K562 (cell line): Measurements from ENCODE around the gene FRMD4A. TPM values are rescaled to one million over a fixed set of nuclear protein-coding genes. Genes with fewer than 3 reads are reported as not detected.

Experiments used
- ATAC-seq: fragments of 200-7000 bp; cut with Tn5 transposase; 3 replicates; pipeline ENCODE4 v1.9.1; 2020; ENCODE audit warnings: moderate library complexity
- BruUV-seq: library from RNA; stranded (reverse); fragments of 400-500 nt; replicated peaks from 2 replicates; lab custom pipeline; 2021; lab: Mats Ljungman, UMichigan
- CTCF ChIA-PET: fragments of 300-600 bp; formaldehyde crosslinking; extraction: SDS; loops from one replicate; lab custom pipeline; 2021; ENCODE audit warnings: low intra/inter-chr PET ratio; lab: Yijun Ruan, JAX
- POLR2A ChIA-PET: fragments of 300-600, 350-650 bp; sonication (Branson Sonifier 250); formaldehyde crosslinking; extraction: SDS; loops from one replicate; lab custom pipeline; 2021; ENCODE audit warnings: antibody characterized with exemption, inconsistent platforms; lab: Yijun Ruan, JAX
- DNase-seq, 4 experiments: peaks; one replicate each; pipeline versions ENCODE4 v3.0.0 to v3.0.0-alpha.2; 2011 to 2018; ENCODE audit warnings: low spot score in 3 of 4, mixed read lengths in 3 of 4; ENCODE audit errors: extremely low read depth in 1 of 4
- FAIRE-seq: peaks from 2 replicates; lab custom pipeline; 2011; peaks lifted over from hg19 to GRCh38; lab: Jason Lieb, UNC
- H2AFZ ChIP-seq: 2 replicates; pipeline ENCODE4 v1.6.0; 2011; ENCODE audit warnings: low read depth, low read length, control low read depth, inconsistent platforms
- H3K27ac ChIP-seq: fragments of 200-600 bp; 3 replicates; pipeline ENCODE4 v1.8.0; 2011; ENCODE audit warnings: low read depth, mild to moderate bottlenecking, control low read depth, inconsistent platforms, low read length, moderate library complexity, mixed read lengths; ENCODE audit errors: extremely low read depth
- H3K27me3 ChIP-seq, 2 experiments: fragments of 300-600 bp in 1 of 2; 2 replicates in 1 of 2; 3 replicates in 1 of 2; pipeline versions ENCODE4 v1.6.0 to v1.8.0; 2011; ENCODE audit warnings: inconsistent platforms in 2 of 2, low read length in 2 of 2, mild to moderate bottlenecking in 1 of 2, mixed read lengths in 1 of 2, moderate library complexity in 1 of 2; ENCODE audit not compliant: control insufficient read depth in 2 of 2, insufficient read depth in 2 of 2
- H3K36me3 ChIP-seq: fragments of 300-600 bp; 3 replicates; pipeline ENCODE4 v1.8.0; 2011; ENCODE audit warnings: mild to moderate bottlenecking, low read length, inconsistent platforms; ENCODE audit not compliant: control insufficient read depth, insufficient read depth
- H3K4me1 ChIP-seq, 2 experiments: fragments of 200-600 bp in 1 of 2; replicated peaks in 1 of 2; 2 replicates in 1 of 2; 3 replicates in 1 of 2; pipeline versions ENCODE4 v1.5.1 to v1.8.0; 2011; ENCODE audit warnings: inconsistent platforms in 2 of 2, low read length in 2 of 2, mild to moderate bottlenecking in 1 of 2, mixed read lengths in 1 of 2, moderate library complexity in 1 of 2; ENCODE audit not compliant: control insufficient read depth in 2 of 2, insufficient read depth in 2 of 2
- H3K4me2 ChIP-seq: 2 replicates; pipeline ENCODE4 v1.6.1; 2011; ENCODE audit warnings: low read length, control low read depth, inconsistent platforms, mixed read lengths; ENCODE audit not compliant: insufficient read depth
- H3K4me3 ChIP-seq: fragments of 200-600 bp; sonication (generic), shearing (Covaris generic); 2 replicates; pipeline ENCODE4 v1.5.1; 2016; ENCODE audit warnings: control low read depth, inconsistent platforms
- H3K79me2 ChIP-seq: fragments of 200-600 bp; 3 replicates; pipeline ENCODE4 v1.8.0; 2011; ENCODE audit warnings: low read length, inconsistent platforms; ENCODE audit not compliant: control insufficient read depth, insufficient read depth
- H3K9ac ChIP-seq, 2 experiments: 2 replicates each; pipeline versions ENCODE4 v1.6.0 to v1.6.1; 2011; ENCODE audit warnings: low read depth in 2 of 2, low read length in 2 of 2, control low read depth in 1 of 2, inconsistent platforms in 1 of 2, mild to moderate bottlenecking in 1 of 2, mixed read lengths in 1 of 2; ENCODE audit not compliant: insufficient read depth in 1 of 2
- H3K9me1 ChIP-seq: one replicate; pipeline ENCODE4 v1.6.0; 2011; ENCODE audit warnings: inconsistent platforms, mild to moderate bottlenecking, low read length, moderate library complexity; ENCODE audit not compliant: control insufficient read depth, insufficient read depth
- H3K9me3 ChIP-seq: replicated peaks from 2 replicates; pipeline ENCODE4 v1.5.1; 2011; ENCODE audit warnings: low read depth, low read length, inconsistent platforms; ENCODE audit not compliant: control insufficient read depth, insufficient read depth
- H4K20me1 ChIP-seq: replicated peaks from 2 replicates; pipeline ENCODE4 v1.6.1; 2011; ENCODE audit warnings: low read length, inconsistent platforms, mixed read lengths; ENCODE audit not compliant: control insufficient read depth, insufficient read depth
- EZH2 ChIP-seq: IDR thresholded peaks from 2 replicates; pipeline ENCODE4 v1.6.1; 2012; ENCODE audit warnings: low read depth, mild to moderate bottlenecking, inconsistent platforms, low read length, borderline replicate concordance
- HNRNPLL ChIP-seq: fragments of 200-400 bp; formaldehyde crosslinking; IDR thresholded peaks from 2 replicates; pipeline ENCODE4 v1.6.1; 2017; ENCODE audit warnings: low read length, low read depth, mild to moderate bottlenecking; ENCODE audit not compliant: poor library complexity, severe bottlenecking
- MCM7 ChIP-seq, 2 experiments: fragments of 450-650 bp; IDR thresholded peaks; 2 replicates each; pipeline ENCODE4 v1.6.1; 2016 to 2018
- NFIC ChIP-seq: fragments of 450-650 bp; IDR thresholded peaks from 2 replicates; pipeline ENCODE4 v1.6.1; 2017; ENCODE audit warnings: mild to moderate bottlenecking, inconsistent platforms
- RAD51 ChIP-seq: fragments of 450-650 bp; IDR thresholded peaks from 2 replicates; pipeline ENCODE4 v1.7.1; 2016; ENCODE audit warnings: low read depth, mild to moderate bottlenecking, borderline replicate concordance
- TCF7 ChIP-seq: sonication (generic); IDR thresholded peaks from 2 replicates; pipeline ENCODE4 v1.6.1; 2016; ENCODE audit warnings: antibody characterized with exemption, borderline replicate concordance
- TFE3 ChIP-seq: fragments of 450-650 bp; formaldehyde crosslinking; IDR thresholded peaks from 2 replicates; pipeline ENCODE4 v1.4.0; 2020; ENCODE audit warnings: mild to moderate bottlenecking, mixed read lengths
- USF1 ChIP-seq: sonication (generic); formaldehyde crosslinking; IDR thresholded peaks from 2 replicates; pipeline ENCODE4 v1.9.0; 2022; ENCODE audit warnings: mild to moderate bottlenecking, missing genetic modification reagents
- USF2 ChIP-seq: sonication (generic); formaldehyde crosslinking; IDR thresholded peaks from 2 replicates; pipeline ENCODE4 v1.5.0; 2020; ENCODE audit warnings: missing genetic modification reagents
- WGBS: fragments of 100-300 bp; shearing (Covaris generic); methylation state at CpG from one replicate; pipeline ENCODE4 v1.1.6; 2016; ENCODE audit warnings: low coverage, mixed read lengths; ENCODE audit not compliant: insufficient coverage; ENCODE audit errors: missing lambda C conversion rate; 5-methylcytosine and 5-hydroxymethylcytosine counted together
- in situ Hi-C: fragments of 300-500 bp; cut with MboI; formaldehyde crosslinking; loops from 4 replicates; pipeline ENCODE4 v1.15.0; 2018; ENCODE audit warnings: inconsistent platforms, mixed read lengths
- intact Hi-C: fragments of 100-400 bp; cut with micrococcal nuclease; formaldehyde crosslinking; loops from 2 replicates; pipeline ENCODE4 v1.14.2; 2022
- polyA plus RNA-seq, 8 experiments: library from polyadenylated mRNA; depleted of rRNA in 4 of 8; stranded (reverse) in 5 of 8; unstranded in 3 of 8; fragments of >200 nt; fragmentation: Nextera tagmentation in 2 of 8; fragmentation: Illumina TruSeq in 1 of 8; extraction: Ambion mirVana in 2 of 8; extraction: Trizol in 1 of 8; gene quantifications; 2 replicates each; pipeline versions ENCODE4 v1.2.1 to v1.2.3, GENCODE V29; 2011 to 2014; ENCODE audit warnings: inconsistent platforms in 1 of 8, missing spikeins in 1 of 8
- total RNA-seq, 7 experiments: library from RNA; depleted of rRNA in 6 of 7; stranded (reverse); fragments of >200 nt in 6 of 7; fragmentation: Illumina TruSeq in 2 of 7; extraction: Trizol in 2 of 7; gene quantifications; 2 replicates each; pipeline versions ENCODE4 v1.2.1 to v1.2.3, GENCODE V29; 2011 to 2021; ENCODE audit warnings: low replicate concordance in 1 of 7

Gene FRMD4A
- total and polyA plus RNA-seq, 9 of the 15 experiments (the other 6 are each of a cell fraction or from before 2014, with no cell fraction given) = 0.80 to 5.2 (median 3.0) TPM

DNA sequence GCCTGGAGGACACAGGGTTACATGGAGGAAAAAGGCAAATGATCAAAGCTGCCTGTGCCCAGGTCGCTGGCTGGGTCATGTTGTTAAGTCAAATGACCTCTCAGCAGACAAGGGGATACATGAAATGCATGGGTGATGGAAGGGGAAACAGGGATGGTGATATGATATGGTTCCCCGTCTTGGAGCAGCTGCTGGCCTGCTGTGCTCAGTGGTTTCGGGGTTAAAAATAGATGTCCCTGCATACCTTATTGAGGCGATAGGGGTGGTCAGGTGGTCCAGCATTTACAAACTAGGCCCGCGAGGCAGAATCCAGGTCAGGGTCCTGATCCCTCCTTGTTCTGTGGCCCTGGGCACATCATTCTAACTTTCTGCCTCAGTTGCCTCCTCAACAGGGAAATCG, 586.8 kb downstream of the FRMD4A start:
- CTCF ChIA-PET = no interaction called here
- in situ Hi-C loops (no loop called here), intact Hi-C loops (no loop called here)
- Histone ChIP-seq H2AFZ (no peak overlapping the region), H3K27ac (no peak overlapping the region), H3K9me3 (no peaks in the 10 kb centered on the region), H3K79me2 (no peaks in the 10 kb centered on the region), H3K36me3 (no peaks in the 10 kb centered on the region), H3K9me1 (no peaks in the 10 kb centered on the region), H3K4me2 (no peak overlapping the region), H3K9ac (no peak overlapping the region), H3K4me1 (no peaks in the 10 kb centered on the region), H4K20me1 (no peaks in the 10 kb centered on the region), H3K4me3 (no peak overlapping the region), H3K27me3 (peaks cover 50 to 72% of the 10 kb centered on the region in 2 experiments)
- DNase-seq (no peak), ATAC-seq (no peak), FAIRE-seq (no peak)
- no peak for TF ChIP-seq TCF7
- no peak for TF ChIP-seq MCM7 (IDR thresholded peaks at IDR 0.05)
- 5% methylated on average over 7 of the region's 7 CpGs for WGBS
- POLR2A ChIA-PET = no interaction called here
- no TSS peak for BruUV-seq

GRCh38 chr10:13743101-13743693, 587.5 kb downstream of the FRMD4A start:
- ChIA-PET CTCF (no interaction called here), POLR2A (interaction anchor here (0.6 kb wide), 1 partner anchor 83 kb away, joined by 4 read pairs; no protein-coding TSS in a partner anchor)
- BruUV-seq = no TSS peak
- FAIRE-seq (no peak), ATAC-seq (peak; percentile 23; the same call in 1 of the 3 replicates), DNase-seq (no peak)
- TF ChIP-seq USF2 (CRISPR knock-in tag) (0 out of 2 replicates have a peak, but pooled peaks have one; percentile 20), TFE3 (peak; percentile 50; the same call in 1 of the 2 replicates), HNRNPLL (no peak), USF1 (CRISPR knock-in tag) (peak; percentile 34; the same call in 1 of the 2 replicates), RAD51 (peak; percentile 42; the same call in 1 of the 2 replicates), EZH2 (no peak), NFIC (no peak)
- Histone ChIP-seq H3K36me3 (no peaks in the 10 kb centered on the region), H2AFZ (peak overlapping the region; percentile 14; the same call in 1 of the 2 replicates), H3K27ac (no peak overlapping the region), H3K9me3 (no peaks in the 10 kb centered on the region), H3K9ac (no peak overlapping the region), H3K9me1 (no peaks in the 10 kb centered on the region), H3K4me2 (no peak overlapping the region), H3K4me3 (no peak overlapping the region), H3K79me2 (no peaks in the 10 kb centered on the region), H4K20me1 (no peaks in the 10 kb centered on the region), H3K27me3 (peaks cover 50 to 75% of the 10 kb centered on the region in 2 experiments), H3K4me1 (no peaks in the 10 kb centered on the region)
- intact Hi-C loops (no loop called here), in situ Hi-C loops (no loop called here)
- WGBS = 3% methylated on average over 15 of the region's 15 CpGs
